ENCODE measurements around the gene ALPK3. TPM values are rescaled to one million over a fixed set of nuclear protein-coding genes. Genes with fewer than 3 reads are reported as not detected.

The ALPK3 gene
- total and polyA plus RNA-seq, 2 donors (not counting 3 experiments of a cell fraction or from before 2014, with no cell fraction given), result 18.4 to 36.2 TPM

DNA sequence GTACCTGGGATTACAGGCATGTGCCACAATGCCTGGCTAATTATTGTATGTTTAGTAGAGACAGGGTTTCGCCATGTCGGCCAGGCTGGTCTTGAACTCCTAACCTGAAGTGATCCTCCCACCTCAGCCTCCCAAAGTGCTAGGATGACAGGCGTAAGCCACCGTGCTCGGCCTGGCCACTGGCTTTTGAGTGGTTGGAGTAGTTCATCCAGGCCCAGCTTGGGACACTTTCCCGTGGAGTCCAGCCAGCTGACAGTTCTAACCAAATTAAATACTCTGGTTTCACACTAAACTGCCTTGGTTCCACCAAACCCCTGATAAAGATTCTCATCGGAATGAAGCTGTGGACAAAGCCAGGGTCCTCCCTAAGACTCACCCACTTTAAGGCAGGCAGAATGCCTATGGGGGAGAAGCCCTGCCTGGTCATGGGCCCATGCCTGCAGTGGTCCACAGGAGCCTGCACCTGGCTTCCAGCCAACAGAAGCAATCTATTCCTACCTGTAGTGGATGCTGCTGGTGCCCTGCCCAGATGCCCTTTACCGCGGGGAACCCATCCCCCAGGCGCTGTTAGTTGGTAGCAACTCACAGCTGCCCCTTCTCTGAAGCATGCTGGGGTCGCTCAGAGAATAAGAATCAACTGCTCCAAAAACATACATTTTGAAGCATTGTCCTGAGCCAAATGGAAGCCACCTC, 62.1 kb downstream of the ALPK3 start:
- Histone ChIP-seq H3K27me3 (ENCODE audit: control insufficient read depth in 2 of 2, insufficient read depth in 2 of 2, low read length in 2 of 2) (peaks cover 2% of the 10 kb centered on the region in 2 experiments), H3K4me1 (ENCODE audit: control insufficient read depth, extremely low read depth, insufficient read depth, low read length) (no peaks in the 10 kb centered on the region), H3K4me2 (ENCODE audit: insufficient read depth, low read length) (no peak overlapping the region), H3K4me3 (replicated peaks in 1 of 3; ENCODE audit: insufficient read depth in 1 of 3, low read depth in 1 of 3, low read length in 3 of 3) (no peak overlapping the region), H3K27ac (ENCODE audit: insufficient read depth, low read depth, low read length) (no peak overlapping the region), H3K9ac (replicated peaks; ENCODE audit: extremely low read depth, insufficient read depth, low read length) (no peak overlapping the region), H3K36me3 (ENCODE audit: control insufficient read depth in 2 of 2, extremely low read depth in 1 of 2, insufficient read depth in 2 of 2, low read length in 2 of 2) (no peaks in the 10 kb centered on the region), H3K9me1 (replicated peaks; ENCODE audit: control insufficient read depth, extremely low read depth, insufficient read depth, low read length) (no peaks in the 10 kb centered on the region), H4K20me1 (replicated peaks; ENCODE audit: control insufficient read depth, extremely low read depth, insufficient read depth, low read length) (no peaks in the 10 kb centered on the region), H3K79me2 (ENCODE audit: control insufficient read depth, insufficient read depth, low read length) (no peaks in the 10 kb centered on the region), H3K9me3 (replicated peaks; ENCODE audit: control insufficient read depth, insufficient read depth, low read length) (no peaks in the 10 kb centered on the region), H2AFZ (ENCODE audit: low read depth, low read length) (no peak overlapping the region)
- no TSS peak for BruUV-seq (replicated peaks)
- CTCF ChIA-PET, result interaction anchor here (0.9 to 2.5 kb wide), 19 partner anchors 9 to 291 kb away, joined by 3 to 22 read pairs (median 5); partner anchors contain the start of gene WDR73
- DNase-seq (ENCODE audit: low read depth, low spot score) (no peak), FAIRE-seq (no peak)
- dilution Hi-C loops (cut with MboI; ENCODE audit: extremely low pct_ligation_motif_present, low sequenced_read_pairs) (no loop called here), intact Hi-C loops (cut with micrococcal nuclease) (loop anchor here (5.0 kb wide), 1 partner anchor 33 kb away; no protein-coding TSS in a partner anchor)
- TF ChIP-seq FOS (IDR thresholded peaks at IDR 0.05; ENCODE audit: borderline replicate concordance, insufficient read depth, low read length), result no peak
- TF ChIP-seq POLR2AphosphoS5 (IDR thresholded peaks at IDR 0.05; ENCODE audit: insufficient read depth, low read depth, low read length), result no peak
- TF ChIP-seq POLR2A (IDR thresholded peaks at IDR 0.05; ENCODE audit: low read depth, low read length), result no peak
- TF ChIP-seq EZH2 (IDR thresholded peaks at IDR 0.05; ENCODE audit: borderline replicate concordance, low read depth, low read length, severe bottlenecking), result no peak
- TF ChIP-seq, protein P1, sequence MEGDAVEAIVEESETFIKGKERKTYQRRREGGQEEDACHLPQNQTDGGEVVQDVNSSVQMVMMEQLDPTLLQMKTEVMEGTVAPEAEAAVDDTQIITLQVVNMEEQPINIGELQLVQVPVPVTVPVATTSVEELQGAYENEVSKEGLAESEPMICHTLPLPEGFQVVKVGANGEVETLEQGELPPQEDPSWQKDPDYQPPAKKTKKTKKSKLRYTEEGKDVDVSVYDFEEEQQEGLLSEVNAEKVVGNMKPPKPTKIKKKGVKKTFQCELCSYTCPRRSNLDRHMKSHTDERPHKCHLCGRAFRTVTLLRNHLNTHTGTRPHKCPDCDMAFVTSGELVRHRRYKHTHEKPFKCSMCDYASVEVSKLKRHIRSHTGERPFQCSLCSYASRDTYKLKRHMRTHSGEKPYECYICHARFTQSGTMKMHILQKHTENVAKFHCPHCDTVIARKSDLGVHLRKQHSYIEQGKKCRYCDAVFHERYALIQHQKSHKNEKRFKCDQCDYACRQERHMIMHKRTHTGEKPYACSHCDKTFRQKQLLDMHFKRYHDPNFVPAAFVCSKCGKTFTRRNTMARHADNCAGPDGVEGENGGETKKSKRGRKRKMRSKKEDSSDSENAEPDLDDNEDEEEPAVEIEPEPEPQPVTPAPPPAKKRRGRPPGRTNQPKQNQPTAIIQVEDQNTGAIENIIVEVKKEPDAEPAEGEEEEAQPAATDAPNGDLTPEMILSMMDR (IDR thresholded peaks at IDR 0.05; ENCODE audit: extremely low read depth in 1 of 2, insufficient read depth in 1 of 2, low read depth in 1 of 2, low read length in 2 of 2), result no peak
- TF ChIP-seq GATA2 (IDR thresholded peaks at IDR 0.05; ENCODE audit: insufficient read depth, insufficient read length, low read depth, low read length), result no peak
- no peak for TF ChIP-seq JUN (IDR thresholded peaks at IDR 0.05; ENCODE audit: borderline replicate concordance, insufficient read depth, insufficient read length, low read depth)
- TF ChIP-seq, protein P2, sequence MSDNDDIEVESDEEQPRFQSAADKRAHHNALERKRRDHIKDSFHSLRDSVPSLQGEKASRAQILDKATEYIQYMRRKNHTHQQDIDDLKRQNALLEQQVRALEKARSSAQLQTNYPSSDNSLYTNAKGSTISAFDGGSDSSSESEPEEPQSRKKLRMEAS (IDR thresholded peaks at IDR 0.05; ENCODE audit: insufficient read depth, insufficient read length), result no peak
- TF ChIP-seq MYC (IDR thresholded peaks at IDR 0.05; ENCODE audit: low read depth, low read length), result no peak
- POLR2A ChIA-PET, result no interaction called here

Data from endothelial cell of umbilical vein (primary cell).